HCT116 (cell line): ENCODE results near the gene XAB2. TPM values are rescaled to one million over a fixed set of nuclear protein-coding genes. Genes with fewer than 3 reads are reported as not detected.
A peak's percentile ranks its signal among the peaks of the same experiment; 100 is the strongest.

ENCODE experiments used
- ATAC-seq: fragments of 200-7000 bp; cut with Tn5 transposase; 2 replicates; pipeline ENCODE4 v1.9.1; 2020; ENCODE audit warnings: mild to moderate bottlenecking, moderate library complexity
- BruUV-seq: library from RNA; stranded (reverse); fragments of 400-500 nt; replicated peaks from 2 replicates; lab custom pipeline; 2021; lab: Mats Ljungman, UMichigan
- CTCF ChIA-PET: fragments of 300-600 bp; sonication (Branson Sonifier 250); formaldehyde crosslinking; loops from one replicate; lab custom pipeline; 2021; ENCODE audit warnings: antibody characterized with exemption; lab: Charles Lee
- POLR2A ChIA-PET: fragments of 300-600, 350-600 bp; sonication (Branson Sonifier 250); formaldehyde crosslinking; loops from one replicate; lab custom pipeline; 2021; ENCODE audit warnings: antibody characterized with exemption; lab: Charles Lee
- RAD21 ChIA-PET, 2 experiments: fragments of 300-600 bp; sonication (Branson Sonifier 250); formaldehyde crosslinking; loops; one replicate each; lab custom pipeline; 2023; ENCODE audit warnings: low total read pairs in 2 of 2; ENCODE audit not compliant: uncharacterized antibody in 2 of 2, unreplicated experiment in 2 of 2, low non-redundant PET in 1 of 2; lab: Charles Lee
- DNase-seq: peaks from one replicate; pipeline ENCODE4 v3.0.0-alpha.2; 2010; ENCODE audit warnings: low read depth, low spot score
- H2AFZ ChIP-seq: fragments of 200-600 bp; shearing (Covaris generic), sonication (generic); 2 replicates; pipeline ENCODE4 v1.6.1; 2017; ENCODE audit warnings: low read depth, mixed run types, mixed read lengths, antibody characterized with exemption, low read length; ENCODE audit not compliant: poor library complexity, severe bottlenecking
- H3K27ac ChIP-seq: 2 replicates; pipeline ENCODE4 v1.5.1; 2012; ENCODE audit warnings: low read depth, low read length
- H3K27me3 ChIP-seq: fragments of 200-600 bp; sonication (generic); 2 replicates; pipeline ENCODE4 v1.6.1; 2016; ENCODE audit warnings: mixed run types, low read length, mixed read lengths; ENCODE audit not compliant: insufficient read depth
- H3K36me3 ChIP-seq, 2 experiments: fragments of 200-500 bp in 1 of 2; fragments of 200-600 bp in 1 of 2; sonication (Bioruptor generic) in 1 of 2; sonication (generic) in 1 of 2; 2 replicates each; pipeline versions ENCODE4 v1.5.1 to v1.6.1; 2014 to 2016; ENCODE audit warnings: low read length in 2 of 2, inconsistent platforms in 1 of 2, mixed read lengths in 1 of 2, mixed run types in 1 of 2; ENCODE audit not compliant: insufficient read depth in 2 of 2, control insufficient read depth in 1 of 2
- H3K4me1 ChIP-seq, 2 experiments: fragments of 200-600 bp in 1 of 2; sonication (generic) in 1 of 2; 2 replicates each; pipeline versions ENCODE4 v1.5.1 to v1.6.1; 2012 to 2017; ENCODE audit warnings: low read length in 2 of 2, inconsistent platforms in 1 of 2, mild to moderate bottlenecking in 1 of 2, mixed read lengths in 1 of 2, mixed run types in 1 of 2, moderate library complexity in 1 of 2; ENCODE audit not compliant: insufficient read depth in 2 of 2, control insufficient read depth in 1 of 2
- H3K4me2 ChIP-seq: fragments of 200-600 bp; sonication (generic); 2 replicates; pipeline ENCODE4 v1.6.1; 2017; ENCODE audit warnings: mixed run types, low read length, mixed read lengths
- H3K4me3 ChIP-seq, 2 experiments: fragments of 200-600 bp in 1 of 2; sonication (generic) in 1 of 2; replicated peaks in 1 of 2; 2 replicates each; pipeline ENCODE4 v1.5.1; 2011 to 2016; ENCODE audit warnings: low read length in 2 of 2, control low read depth in 1 of 2, low read depth in 1 of 2, mild to moderate bottlenecking in 1 of 2, mixed read lengths in 1 of 2, mixed run types in 1 of 2
- H3K79me2 ChIP-seq: fragments of 200-600 bp; sonication (generic); 2 replicates; pipeline ENCODE4 v1.6.1; 2017; ENCODE audit warnings: mild to moderate bottlenecking, mixed run types, low read length, moderate library complexity, mixed read lengths; ENCODE audit not compliant: insufficient read depth
- H3K9ac ChIP-seq: fragments of 200-600 bp; sonication (generic); 2 replicates; pipeline ENCODE4 v1.6.1; 2016; ENCODE audit warnings: low read length, mixed read lengths
- H3K9me2 ChIP-seq: fragments of 200-600 bp; sonication (generic), shearing (Covaris generic); 2 replicates; pipeline ENCODE4 v1.6.1; 2017; ENCODE audit warnings: mixed run types, mild to moderate bottlenecking, moderate library complexity; ENCODE audit not compliant: insufficient read depth
- H3K9me3 ChIP-seq, 2 experiments: fragments of 200-500 bp in 1 of 2; fragments of 200-600 bp in 1 of 2; sonication (Bioruptor generic) in 1 of 2; sonication (generic) in 1 of 2; 2 replicates each; pipeline ENCODE4 v1.6.1; 2014 to 2017; ENCODE audit warnings: low read length in 2 of 2, mixed read lengths in 2 of 2, inconsistent platforms in 1 of 2, low read depth in 1 of 2, mild to moderate bottlenecking in 1 of 2, mixed run types in 1 of 2, moderate library complexity in 1 of 2; ENCODE audit not compliant: control insufficient read depth in 1 of 2, insufficient read depth in 1 of 2
- H4K20me1 ChIP-seq: fragments of 200-600 bp; sonication (generic), shearing (Covaris generic); 2 replicates; pipeline ENCODE4 v1.6.1; 2017; ENCODE audit warnings: mixed run types, mild to moderate bottlenecking, moderate library complexity; ENCODE audit not compliant: insufficient read depth
- ATF3 ChIP-seq: IDR thresholded peaks from 2 replicates; pipeline ENCODE4 v1.6.1; 2012
- CBX3 ChIP-seq: IDR thresholded peaks from 2 replicates; pipeline ENCODE4 v1.6.1; 2012; ENCODE audit warnings: low read depth
- EGR1 ChIP-seq: IDR thresholded peaks from 2 replicates; pipeline ENCODE4 v1.6.1; 2012; ENCODE audit warnings: low read depth
- ELF1 ChIP-seq: IDR thresholded peaks from 2 replicates; pipeline ENCODE4 v1.6.1; 2012; ENCODE audit warnings: low read depth, borderline replicate concordance
- EZH2 ChIP-seq: fragments of 200-600 bp; sonication (generic); IDR thresholded peaks from 2 replicates; pipeline ENCODE4 v1.6.1; 2017; ENCODE audit warnings: antibody characterized with exemption, mixed run types
- EZH2phosphoT487 ChIP-seq: fragments of 200-600 bp; IDR thresholded peaks from 2 replicates; pipeline ENCODE4 v1.6.1; 2018; ENCODE audit warnings: antibody characterized with exemption, borderline replicate concordance
- FOSL1 ChIP-seq: IDR thresholded peaks from 2 replicates; pipeline ENCODE4 v1.6.1; 2012; ENCODE audit warnings: low read depth
- JUND ChIP-seq: IDR thresholded peaks from 2 replicates; pipeline ENCODE4 v1.6.1; 2012
- POLR2A ChIP-seq: IDR thresholded peaks from 2 replicates; pipeline ENCODE4 v1.7.0; 2011; ENCODE audit warnings: borderline replicate concordance; ENCODE audit not compliant: insufficient read depth, insufficient read length; ENCODE audit errors: extremely low read depth
- POLR2AphosphoS5 ChIP-seq: IDR thresholded peaks from 2 replicates; pipeline ENCODE4 v1.6.1; 2011; ENCODE audit warnings: mild to moderate bottlenecking, low read depth, low read length, moderate library complexity
- REST ChIP-seq: IDR thresholded peaks from 2 replicates; pipeline ENCODE4 v1.6.1; 2012; ENCODE audit warnings: low read depth
- SIN3A ChIP-seq: IDR thresholded peaks from 2 replicates; pipeline ENCODE4 v1.6.1; 2012; ENCODE audit warnings: low read depth
- SP1 ChIP-seq: IDR thresholded peaks from 2 replicates; pipeline ENCODE4 v1.6.1; 2012; ENCODE audit warnings: low read depth
- SRF ChIP-seq: IDR thresholded peaks from 2 replicates; pipeline ENCODE4 v1.6.1; 2012; ENCODE audit warnings: low read depth
- TCF7L2 ChIP-seq: IDR thresholded peaks from 2 replicates; pipeline ENCODE4 v1.7.0; 2011; ENCODE audit warnings: borderline replicate concordance, inconsistent platforms; ENCODE audit not compliant: insufficient read depth, insufficient read length; ENCODE audit errors: extremely low read depth
- ZFX ChIP-seq: fragments of 450-650 bp; IDR thresholded peaks from 2 replicates; pipeline ENCODE4 v1.6.1; 2017
- ZNF274 ChIP-seq: fragments of 200-500 bp; sonication (Bioruptor generic); IDR thresholded peaks from 2 replicates; pipeline ENCODE4 v1.6.1; 2014; ENCODE audit warnings: mild to moderate bottlenecking, low read depth, low read length, inconsistent platforms
- intact Hi-C: fragments of 100-400 bp; cut with micrococcal nuclease; formaldehyde crosslinking; loops from 2 replicates; pipeline ENCODE4 v1.10.0; 2022
- total RNA-seq: library from RNA; stranded (reverse); gene quantifications from one replicate; pipeline ENCODE4 v1.2.1, GENCODE V29; 2021; ENCODE audit not compliant: unreplicated experiment
- TF ChIP-seq, protein P1 (sequence below): IDR thresholded peaks from 2 replicates; pipeline ENCODE4 v1.6.1; 2012
- TF ChIP-seq, protein P2 (sequence below), 3 experiments: fragments of 200-600 bp in 1 of 3; sonication (generic) in 1 of 3; IDR thresholded peaks in 2 of 3; conservative IDR thresholded peaks in 1 of 3; 2 replicates each; pipeline ENCODE4 v1.5.1; 2012 to 2017; ENCODE audit warnings: low read depth in 2 of 3, low read length in 2 of 3, antibody characterized with exemption in 1 of 3, borderline replicate concordance in 1 of 3, control low read depth in 1 of 3, mild to moderate bottlenecking in 1 of 3, mixed read lengths in 1 of 3, mixed run types in 1 of 3, moderate library complexity in 1 of 3; ENCODE audit not compliant: insufficient read depth in 1 of 3
- TF ChIP-seq, protein P3 (sequence below): IDR thresholded peaks from 2 replicates; pipeline ENCODE4 v1.6.1; 2011; ENCODE audit warnings: mild to moderate bottlenecking, low read length, moderate library complexity; ENCODE audit not compliant: insufficient replicate concordance; ENCODE audit errors: extremely low read depth

Gene XAB2
- total RNA-seq, 1 experiment from 2014 or later: 103 TPM

DNA sequence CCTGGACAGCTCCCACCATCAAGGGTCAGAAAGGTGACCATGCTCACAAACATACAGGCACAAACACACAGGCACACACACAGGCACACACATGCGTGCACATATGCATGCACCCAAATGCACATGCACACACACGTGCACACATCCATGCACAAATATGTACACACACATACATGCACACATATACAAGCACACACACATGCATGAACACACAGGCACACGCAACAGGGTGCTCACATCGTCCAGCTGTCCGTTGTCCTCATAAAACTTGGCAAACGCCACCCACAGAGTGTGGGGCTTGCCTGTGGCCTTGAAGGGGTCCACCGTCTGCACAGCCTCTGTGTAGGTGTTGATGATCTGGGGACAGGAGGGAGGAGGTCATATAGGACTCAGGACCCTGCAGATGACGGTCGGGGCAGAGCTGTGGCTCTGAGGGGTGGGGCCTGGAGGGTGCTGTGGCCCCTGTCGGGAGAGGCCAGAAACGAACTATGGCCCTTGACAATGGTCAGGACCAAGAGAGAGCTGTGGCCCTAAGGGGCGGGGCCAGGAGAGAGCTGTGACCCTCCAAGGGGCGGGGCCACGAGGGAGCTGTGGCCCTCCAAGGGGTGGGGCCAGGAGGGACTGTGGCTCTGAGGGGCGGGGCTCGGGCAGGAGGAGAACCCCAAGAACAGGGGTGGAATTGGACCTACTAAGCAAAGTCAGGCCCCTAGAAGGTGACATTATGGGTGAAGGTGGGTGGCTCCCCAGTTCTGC lies 6.2 kb downstream of the XAB2 start:
- Histone ChIP-seq H3K9me3 (no peaks in the 10 kb centered on the region), H3K4me3 (no peak overlapping the region), H3K9ac (no peak overlapping the region), H2AFZ (no peak overlapping the region), H4K20me1 (no peaks in the 10 kb centered on the region), H3K4me2 (no peak overlapping the region), H3K36me3 (peaks cover 5 to 34% of the 10 kb centered on the region in 2 experiments; a peak in 3 of 4 replicates), H3K27me3 (no peaks in the 10 kb centered on the region), H3K4me1 (peaks cover under 1 to 11% of the 10 kb centered on the region in 2 experiments; a peak in 3 of 4 replicates), H3K27ac (no peak overlapping the region), H3K79me2 (peaks cover 26% of the 10 kb centered on the region), H3K9me2 (no peaks in the 10 kb centered on the region)
- ChIA-PET CTCF (no interaction called here), RAD21 (no interaction called here), POLR2A (no interaction called here)
- no TSS peak for BruUV-seq
- TF ChIP-seq, protein P1, sequence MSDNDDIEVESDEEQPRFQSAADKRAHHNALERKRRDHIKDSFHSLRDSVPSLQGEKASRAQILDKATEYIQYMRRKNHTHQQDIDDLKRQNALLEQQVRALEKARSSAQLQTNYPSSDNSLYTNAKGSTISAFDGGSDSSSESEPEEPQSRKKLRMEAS: no peak
- TF ChIP-seq POLR2AphosphoS5 (no peak), FOSL1 (no peak), JUND (no peak), EGR1 (no peak), ATF3 (no peak), REST (no peak), ZFX (no peak), ZNF274 (no peak), TCF7L2 (no peak), EZH2phosphoT487 (no peak), CBX3 (no peak), EZH2 (no peak), SP1 (no peak), SRF (no peak), SIN3A (no peak), POLR2A (no peak), ELF1 (no peak)
- TF ChIP-seq, protein P2, sequence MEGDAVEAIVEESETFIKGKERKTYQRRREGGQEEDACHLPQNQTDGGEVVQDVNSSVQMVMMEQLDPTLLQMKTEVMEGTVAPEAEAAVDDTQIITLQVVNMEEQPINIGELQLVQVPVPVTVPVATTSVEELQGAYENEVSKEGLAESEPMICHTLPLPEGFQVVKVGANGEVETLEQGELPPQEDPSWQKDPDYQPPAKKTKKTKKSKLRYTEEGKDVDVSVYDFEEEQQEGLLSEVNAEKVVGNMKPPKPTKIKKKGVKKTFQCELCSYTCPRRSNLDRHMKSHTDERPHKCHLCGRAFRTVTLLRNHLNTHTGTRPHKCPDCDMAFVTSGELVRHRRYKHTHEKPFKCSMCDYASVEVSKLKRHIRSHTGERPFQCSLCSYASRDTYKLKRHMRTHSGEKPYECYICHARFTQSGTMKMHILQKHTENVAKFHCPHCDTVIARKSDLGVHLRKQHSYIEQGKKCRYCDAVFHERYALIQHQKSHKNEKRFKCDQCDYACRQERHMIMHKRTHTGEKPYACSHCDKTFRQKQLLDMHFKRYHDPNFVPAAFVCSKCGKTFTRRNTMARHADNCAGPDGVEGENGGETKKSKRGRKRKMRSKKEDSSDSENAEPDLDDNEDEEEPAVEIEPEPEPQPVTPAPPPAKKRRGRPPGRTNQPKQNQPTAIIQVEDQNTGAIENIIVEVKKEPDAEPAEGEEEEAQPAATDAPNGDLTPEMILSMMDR (IDR thresholded peaks at IDR 0.05 in 2 of 3, conservative IDR thresholded peaks at IDR 0.05 in 1 of 3; ENCODE audit: borderline replicate concordance in 1 of 3, insufficient read depth in 1 of 3, low read depth in 2 of 3, low read length in 2 of 3): no peak
- TF ChIP-seq, protein P3, sequence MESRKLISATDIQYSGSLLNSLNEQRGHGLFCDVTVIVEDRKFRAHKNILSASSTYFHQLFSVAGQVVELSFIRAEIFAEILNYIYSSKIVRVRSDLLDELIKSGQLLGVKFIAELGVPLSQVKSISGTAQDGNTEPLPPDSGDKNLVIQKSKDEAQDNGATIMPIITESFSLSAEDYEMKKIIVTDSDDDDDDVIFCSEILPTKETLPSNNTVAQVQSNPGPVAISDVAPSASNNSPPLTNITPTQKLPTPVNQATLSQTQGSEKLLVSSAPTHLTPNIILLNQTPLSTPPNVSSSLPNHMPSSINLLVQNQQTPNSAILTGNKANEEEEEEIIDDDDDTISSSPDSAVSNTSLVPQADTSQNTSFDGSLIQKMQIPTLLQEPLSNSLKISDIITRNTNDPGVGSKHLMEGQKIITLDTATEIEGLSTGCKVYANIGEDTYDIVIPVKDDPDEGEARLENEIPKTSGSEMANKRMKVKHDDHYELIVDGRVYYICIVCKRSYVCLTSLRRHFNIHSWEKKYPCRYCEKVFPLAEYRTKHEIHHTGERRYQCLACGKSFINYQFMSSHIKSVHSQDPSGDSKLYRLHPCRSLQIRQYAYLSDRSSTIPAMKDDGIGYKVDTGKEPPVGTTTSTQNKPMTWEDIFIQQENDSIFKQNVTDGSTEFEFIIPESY: no peak
- intact Hi-C loops: no loop called here
- ATAC-seq (peak; percentile 71), DNase-seq (no peak)
